Muscle layer of colon (tissue), 2 donors: ENCODE results near the gene LPCAT4.

ENCODE experiments used
- H3K27ac ChIP-seq: one replicate; pipeline ENCODE4 v1.7.0; 2013; ENCODE audit warnings: low read depth, mild to moderate bottlenecking, low read length, moderate library complexity
- H3K27me3 ChIP-seq, 2 donors: one replicate each; pipeline ENCODE4 v1.7.0; 2013; ENCODE audit warnings: low read length in 2 of 2, mild to moderate bottlenecking in 2 of 2; ENCODE audit not compliant: insufficient read depth in 2 of 2, control insufficient read depth in 1 of 2
- H3K36me3 ChIP-seq: one replicate; pipeline ENCODE4 v1.7.0; 2013; ENCODE audit warnings: mild to moderate bottlenecking, low read length; ENCODE audit not compliant: insufficient read depth
- H3K4me1 ChIP-seq: one replicate; pipeline ENCODE4 v1.7.0; 2013; ENCODE audit warnings: mild to moderate bottlenecking, low read length; ENCODE audit not compliant: insufficient read depth
- H3K4me3 ChIP-seq, 2 donors: one replicate each; pipeline ENCODE4 v1.7.0; 2013; ENCODE audit warnings: low read length in 2 of 2, low read depth in 1 of 2, mild to moderate bottlenecking in 1 of 2, moderate library complexity in 1 of 2
- H3K9ac ChIP-seq: one replicate; pipeline ENCODE4 v1.7.0; 2013; ENCODE audit warnings: low read length
- H3K9me3 ChIP-seq: one replicate; pipeline ENCODE4 v1.7.0; 2013; ENCODE audit warnings: mild to moderate bottlenecking, low read length
- donor health status: abdominal sarcoma.
- donor health status: Adenocarcinoma of cecum.

Gene LPCAT4

DNA sequence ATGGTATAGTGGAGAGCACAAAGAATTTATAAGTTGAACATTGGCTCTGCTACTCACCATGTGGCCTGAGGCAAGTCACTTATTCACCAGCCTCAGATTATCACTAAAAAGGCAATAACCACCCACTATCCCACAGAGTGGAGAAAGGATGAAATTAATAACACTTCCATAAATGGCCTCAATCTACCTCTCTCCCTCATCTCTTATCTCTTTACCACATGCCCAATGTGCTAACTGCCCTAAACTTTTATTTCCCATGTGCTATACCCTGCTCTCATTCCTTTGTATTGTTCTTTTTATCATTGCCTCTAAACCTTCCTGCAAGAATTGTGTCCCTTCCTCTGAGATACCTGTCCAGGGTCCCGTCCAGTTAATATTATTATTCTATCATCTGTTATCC lies 55.4 kb downstream of the LPCAT4 start:
- no peaks in the 10 kb centered on the region for H3K27me3 ChIP-seq
- H3K9me3 ChIP-seq, result no peaks in the 10 kb centered on the region
- peaks cover 2% of the 10 kb centered on the region for H3K4me1 ChIP-seq
- H3K4me3 ChIP-seq, result no peak overlapping the region
- H3K27ac ChIP-seq, result no peak overlapping the region
- no peak overlapping the region for H3K9ac ChIP-seq
- H3K36me3 ChIP-seq, result no peaks in the 10 kb centered on the region
